HepG2 (cell line): Measurements from ENCODE around the gene BBS9. TPM values are rescaled to one million over a fixed set of nuclear protein-coding genes. Genes with fewer than 3 reads are reported as not detected.

Experiments
- BCL3 ChIP-seq: sonication (generic); formaldehyde crosslinking; IDR thresholded peaks from 2 replicates; pipeline ENCODE4 v1.5.1; 2020; ENCODE audit warnings: mild to moderate bottlenecking, missing genetic modification reagents, moderate library complexity
- ETV6 ChIP-seq: sonication (generic); formaldehyde crosslinking; conservative IDR thresholded peaks from 2 replicates; pipeline ENCODE4 v1.4.0; 2020; ENCODE audit warnings: missing genetic modification reagents
- FOXK1 ChIP-seq: sonication (generic); formaldehyde crosslinking; IDR thresholded peaks from 2 replicates; pipeline ENCODE4 v1.4.0; 2020; ENCODE audit warnings: low read depth, missing genetic modification reagents, borderline replicate concordance
- HNF4A ChIP-seq: sonication (generic); formaldehyde crosslinking; IDR thresholded peaks from 2 replicates; pipeline ENCODE4 v1.4.0; 2020; ENCODE audit warnings: missing genetic modification reagents
- JUN ChIP-seq: sonication (generic); formaldehyde crosslinking; IDR thresholded peaks from 2 replicates; pipeline ENCODE4 v1.4.0; 2020; ENCODE audit warnings: mild to moderate bottlenecking, missing genetic modification reagents
- MAX ChIP-seq: IDR thresholded peaks from 2 replicates; pipeline ENCODE4 v1.6.1; 2012; ENCODE audit warnings: inconsistent platforms
- NFRKB ChIP-seq: fragments of 450-650 bp; IDR thresholded peaks from 2 replicates; pipeline ENCODE4 v1.6.1; 2017
- PAWR ChIP-seq: sonication (generic); formaldehyde crosslinking; IDR thresholded peaks from 2 replicates; pipeline ENCODE4 v1.4.0; 2020; ENCODE audit warnings: missing genetic modification reagents, mild to moderate bottlenecking, borderline replicate concordance
- SMAD9 ChIP-seq: sonication (generic); formaldehyde crosslinking; IDR thresholded peaks from 2 replicates; pipeline ENCODE4 v1.5.1; 2020; ENCODE audit warnings: mild to moderate bottlenecking, missing genetic modification reagents
- SNRNP70 ChIP-seq: fragments of 200-400 bp; formaldehyde crosslinking; IDR thresholded peaks from 2 replicates; pipeline ENCODE4 v1.6.1; 2017; ENCODE audit warnings: mild to moderate bottlenecking, low read depth, low read length, moderate library complexity
- TARDBP ChIP-seq: sonication (generic); formaldehyde crosslinking; IDR thresholded peaks from 2 replicates; pipeline ENCODE4 v1.8.0; 2022; ENCODE audit warnings: mild to moderate bottlenecking, missing genetic modification reagents
- TBX3 ChIP-seq: fragments of 450-650 bp; IDR thresholded peaks from 2 replicates; pipeline ENCODE4 v1.6.1; 2017; ENCODE audit warnings: antibody characterized with exemption, mild to moderate bottlenecking, inconsistent platforms, borderline replicate concordance
- THRA ChIP-seq: sonication (generic); formaldehyde crosslinking; IDR thresholded peaks from 2 replicates; pipeline ENCODE4 v1.4.0; 2020; ENCODE audit warnings: missing genetic modification reagents, borderline replicate concordance
- ZBTB44 ChIP-seq: sonication (generic); formaldehyde crosslinking; IDR thresholded peaks from 2 replicates; pipeline ENCODE4 v1.4.0; 2020; ENCODE audit warnings: missing genetic modification reagents
- ZNF18 ChIP-seq: sonication (generic); formaldehyde crosslinking; IDR thresholded peaks from 2 replicates; pipeline ENCODE4 v1.8.0; 2022; ENCODE audit warnings: mild to moderate bottlenecking, missing genetic modification reagents; ENCODE audit not compliant: insufficient replicate concordance
- ZNF276 ChIP-seq: sonication (generic); formaldehyde crosslinking; IDR thresholded peaks from 2 replicates; pipeline ENCODE4 v1.4.0; 2020; ENCODE audit warnings: mild to moderate bottlenecking, low read depth, missing genetic modification reagents
- ZNF430 ChIP-seq: sonication (generic); formaldehyde crosslinking; IDR thresholded peaks from 2 replicates; pipeline ENCODE4 v1.9.0; 2021; ENCODE audit warnings: mild to moderate bottlenecking, missing genetic modification reagents
- ZNF598 ChIP-seq: sonication (generic); formaldehyde crosslinking; IDR thresholded peaks from 2 replicates; pipeline ENCODE4 v1.5.1; 2020; ENCODE audit warnings: mild to moderate bottlenecking, missing genetic modification reagents, borderline replicate concordance
- ZNF615 ChIP-seq: sonication (generic); formaldehyde crosslinking; IDR thresholded peaks from 2 replicates; pipeline ENCODE4 v1.5.0; 2020; ENCODE audit warnings: mild to moderate bottlenecking, missing genetic modification reagents, borderline replicate concordance
- ZNF784 ChIP-seq: sonication (generic); formaldehyde crosslinking; IDR thresholded peaks from 2 replicates; pipeline ENCODE4 v1.5.1; 2020; ENCODE audit warnings: missing genetic modification reagents, mild to moderate bottlenecking, borderline replicate concordance
- ZNF891 ChIP-seq: sonication (generic); formaldehyde crosslinking; IDR thresholded peaks from 2 replicates; pipeline ENCODE4 v1.5.0; 2020; ENCODE audit warnings: mild to moderate bottlenecking, missing genetic modification reagents
- ZSCAN12 ChIP-seq: sonication (generic); formaldehyde crosslinking; IDR thresholded peaks from 2 replicates; pipeline ENCODE4 v1.9.0; 2021; ENCODE audit warnings: mild to moderate bottlenecking, missing genetic modification reagents
- polyA plus RNA-seq, 8 experiments: library from polyadenylated mRNA; depleted of rRNA in 3 of 8; stranded (reverse) in 7 of 8; unstranded in 1 of 8; fragments of >200 nt; fragmentation: Illumina TruSeq in 4 of 8; extraction: Trizol in 4 of 8; gene quantifications; 2 replicates each; pipeline versions ENCODE4 v1.2.1 to v1.2.3, GENCODE V29; 2011 to 2016; ENCODE audit warnings: low read depth in 4 of 8, missing spikeins in 1 of 8, mixed read lengths in 1 of 8; ENCODE audit not compliant: insufficient read depth in 1 of 8
- total RNA-seq, 5 experiments: library from RNA; depleted of rRNA; stranded (reverse); fragments of >200 nt; fragmentation: Illumina TruSeq; extraction: Trizol; gene quantifications; 2 replicates each; pipeline ENCODE4 v1.2.3, GENCODE V29; 2016; ENCODE audit warnings: low read depth in 1 of 5

The BBS9 gene
- total and polyA plus RNA-seq, 2 of the 13 experiments (the other 11 are each of a cell fraction or from before 2014, with no cell fraction given): 5.1 to 7.8 TPM

GRCh38 chr7:33220231-33220630, 90.9 kb downstream of the BBS9 start (continued):
- TF ChIP-seq ZNF784 (CRISPR knock-in tag) (no peak), ZNF598 (no peak), JUN (no peak), ZNF18 (CRISPR knock-in tag) (no peak), ETV6 (CRISPR knock-in tag) (no peak), ZBTB44 (CRISPR knock-in tag) (no peak), SNRNP70 (no peak), TBX3 (no peak; the same call in 1 of the 2 replicates), ZNF276 (CRISPR knock-in tag) (no peak), PAWR (no peak), TARDBP (CRISPR knock-in tag) (0 out of 2 replicates have a peak, but pooled peaks have one; percentile 23), ZNF615 (no peak), ZNF891 (CRISPR knock-in tag) (no peak), MAX (no peak), SMAD9 (CRISPR knock-in tag) (no peak), ZSCAN12 (CRISPR knock-in tag) (no peak), FOXK1 (CRISPR knock-in tag) (peak; percentile 66; the same call in 1 of the 2 replicates), BCL3 (CRISPR knock-in tag) (no peak), THRA (CRISPR knock-in tag) (0 out of 2 replicates have a peak, but pooled peaks have one; percentile 45), ZNF430 (CRISPR knock-in tag) (no peak), HNF4A (CRISPR knock-in tag) (peak; percentile 89), NFRKB (no peak)
